Raji (cell line): ENCODE data around the gene MAMLD1.

Experiments
- POLR2A ChIP-seq: IDR thresholded peaks from 2 replicates; pipeline ENCODE4 v1.6.1; 2011; ENCODE audit warnings: low read depth, low read length, control low read depth; ENCODE audit not compliant: insufficient read depth

The MAMLD1 gene

DNA sequence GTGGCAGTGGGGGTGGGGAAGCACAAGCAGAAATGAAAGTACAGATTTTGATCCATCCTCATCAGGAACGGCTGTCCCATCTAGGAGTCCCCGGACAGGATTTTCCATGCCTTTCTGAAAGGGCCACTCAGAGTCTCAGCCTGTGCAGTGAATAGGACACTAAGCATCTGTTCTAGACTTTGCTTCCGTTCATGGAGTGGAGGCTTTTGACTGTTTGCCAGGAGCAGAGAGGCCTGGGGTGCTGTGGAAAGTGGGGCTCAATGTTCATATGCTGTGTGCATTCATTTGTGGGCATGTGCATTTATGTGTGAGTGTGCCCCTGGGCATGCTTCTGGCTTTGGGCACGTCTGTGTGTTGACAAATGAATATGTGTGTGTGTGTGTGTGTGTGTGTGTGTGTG lies 25.6 kb upstream of the MAMLD1 start:
- TF ChIP-seq POLR2A: no peak

DNA sequence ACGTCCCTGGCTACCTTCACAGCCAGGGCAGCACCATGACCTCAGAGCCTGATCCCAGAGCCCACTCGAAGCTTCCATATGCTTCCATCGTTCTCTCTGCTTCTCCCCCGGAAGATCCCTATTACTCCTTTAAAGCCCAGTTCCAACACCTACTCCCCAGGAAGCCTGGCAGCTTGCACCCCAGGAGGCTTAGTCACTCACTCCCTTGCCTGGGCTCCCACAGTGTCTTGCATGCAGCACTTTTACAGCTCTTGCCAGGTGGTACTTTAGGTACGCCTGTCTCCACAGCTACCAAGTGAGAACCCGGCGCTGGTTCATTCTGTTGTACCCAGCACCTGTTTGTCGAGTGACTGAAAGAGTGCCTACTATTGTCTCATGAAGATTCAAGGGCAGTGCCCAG lies 24.5 kb upstream of the MAMLD1 start:
- TF ChIP-seq POLR2A: no peak

DNA sequence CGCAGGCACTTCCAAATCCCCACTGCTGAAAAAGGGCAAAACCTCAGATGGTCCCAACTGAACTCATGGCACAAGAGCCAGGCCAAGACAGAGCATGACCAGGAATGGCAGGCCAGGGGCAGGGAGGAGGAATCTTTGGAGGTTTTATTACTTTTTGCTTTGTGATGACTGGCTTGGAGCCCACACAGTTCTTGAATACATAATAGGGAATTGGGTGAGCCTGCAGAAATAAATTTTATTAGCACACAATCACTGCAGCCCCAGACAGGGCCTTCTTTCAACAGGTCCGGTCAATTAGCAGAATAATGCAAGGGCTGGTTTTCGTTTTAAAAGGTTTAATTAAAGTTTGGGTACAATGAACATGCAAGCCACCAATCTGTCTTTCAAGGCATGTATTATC lies 23.4 kb upstream of the MAMLD1 start:
- TF ChIP-seq POLR2A: no peak

DNA sequence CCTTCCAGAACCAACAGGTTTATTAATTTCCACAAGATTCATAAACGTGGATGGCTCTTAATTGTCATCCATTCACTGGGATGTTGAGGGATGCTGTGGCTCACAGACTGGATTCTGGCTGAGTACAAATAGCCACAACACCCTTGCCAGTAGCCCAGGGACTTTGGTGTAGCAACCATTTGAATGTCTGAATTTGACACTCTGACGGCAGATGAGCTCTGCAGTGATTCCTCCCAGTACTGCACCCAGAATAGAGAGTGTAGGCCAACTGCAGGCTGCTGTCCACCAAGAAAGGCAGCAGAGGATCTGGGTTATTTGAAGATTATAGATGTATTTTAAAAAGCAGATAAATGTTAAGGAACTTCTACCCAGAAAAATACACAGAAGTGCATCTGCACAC lies 15.6 kb upstream of the MAMLD1 start:
- no peak for TF ChIP-seq POLR2A

DNA sequence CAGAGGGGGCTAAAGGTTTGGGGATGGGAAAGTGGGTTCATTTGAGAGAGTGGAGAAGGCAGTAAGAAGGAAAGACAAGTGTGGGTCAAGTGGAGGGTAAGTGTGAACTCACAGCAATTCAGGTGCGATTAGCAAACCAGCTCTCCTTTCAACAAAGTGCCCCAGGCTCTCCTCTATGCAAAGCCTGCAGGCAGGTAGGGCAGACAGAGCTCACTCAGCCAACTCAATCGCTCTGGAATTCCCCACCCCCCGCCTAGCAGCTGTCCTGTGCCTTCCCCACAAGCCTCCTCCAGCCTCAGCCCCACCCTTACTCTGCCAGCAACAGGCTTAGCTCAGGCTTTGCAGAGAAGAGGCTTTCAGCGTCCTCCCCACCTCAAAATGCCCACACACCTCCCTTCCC lies 14.8 kb upstream of the MAMLD1 start:
- no peak for TF ChIP-seq POLR2A

DNA sequence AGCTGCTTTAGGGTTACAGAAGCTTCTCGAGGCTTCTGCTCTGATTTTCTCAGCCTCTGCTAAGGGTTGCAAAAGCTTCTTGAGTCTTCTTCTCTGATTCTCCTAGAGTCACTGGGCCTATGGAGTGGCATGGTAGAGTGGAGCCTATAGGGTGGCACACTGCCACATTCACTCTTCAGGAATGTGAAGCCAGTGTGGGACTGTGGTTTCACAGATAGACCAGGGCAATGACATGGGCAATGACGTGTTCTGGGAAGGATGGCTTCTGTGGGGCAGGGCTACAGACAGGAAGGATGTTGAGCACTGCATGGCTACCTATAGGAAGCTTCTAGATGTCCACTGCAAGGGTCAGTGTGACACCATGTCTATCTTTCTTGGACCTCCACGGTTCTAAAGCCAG lies 11.0 kb upstream of the MAMLD1 start:
- no peak for TF ChIP-seq POLR2A

DNA sequence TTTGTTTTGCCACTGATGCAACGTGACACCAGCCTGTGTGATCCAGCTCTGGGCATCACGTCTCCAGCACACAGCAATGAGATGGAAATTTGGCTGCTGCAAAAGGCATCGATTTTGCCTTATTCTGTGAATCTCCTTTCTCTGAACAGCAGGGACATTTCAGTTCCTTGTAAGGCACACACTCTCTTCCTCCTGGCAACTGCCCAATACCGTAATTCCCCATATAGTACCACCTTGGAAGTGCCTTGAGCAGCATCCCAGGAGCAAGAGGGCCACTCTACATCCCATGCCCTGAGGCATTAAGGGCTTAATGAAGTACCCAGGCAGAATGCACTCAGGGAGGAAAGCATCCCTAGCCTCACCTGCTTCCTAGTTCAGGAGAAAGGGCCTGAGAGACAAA lies 10.5 kb upstream of the MAMLD1 start:
- no peak for TF ChIP-seq POLR2A

DNA sequence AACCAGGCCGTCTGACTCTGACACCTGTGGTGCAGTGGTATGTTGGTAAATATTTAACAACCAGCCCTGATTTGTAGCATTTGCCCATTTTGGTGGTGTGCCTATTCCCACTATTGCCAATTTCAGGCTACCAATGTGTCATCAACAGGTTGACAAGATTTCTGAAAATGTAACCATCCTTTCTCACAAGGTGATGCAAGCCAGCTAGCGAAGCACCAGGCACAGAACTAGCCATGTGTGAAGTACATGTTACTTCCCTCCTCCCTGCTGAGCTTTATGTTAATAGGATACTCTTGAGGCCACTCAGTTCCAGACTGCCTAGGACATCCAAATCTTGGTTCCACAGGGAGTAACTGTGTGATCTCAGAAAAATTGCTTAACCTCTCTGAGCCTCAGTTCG lies 7.2 kb upstream of the MAMLD1 start:
- TF ChIP-seq POLR2A: no peak

DNA sequence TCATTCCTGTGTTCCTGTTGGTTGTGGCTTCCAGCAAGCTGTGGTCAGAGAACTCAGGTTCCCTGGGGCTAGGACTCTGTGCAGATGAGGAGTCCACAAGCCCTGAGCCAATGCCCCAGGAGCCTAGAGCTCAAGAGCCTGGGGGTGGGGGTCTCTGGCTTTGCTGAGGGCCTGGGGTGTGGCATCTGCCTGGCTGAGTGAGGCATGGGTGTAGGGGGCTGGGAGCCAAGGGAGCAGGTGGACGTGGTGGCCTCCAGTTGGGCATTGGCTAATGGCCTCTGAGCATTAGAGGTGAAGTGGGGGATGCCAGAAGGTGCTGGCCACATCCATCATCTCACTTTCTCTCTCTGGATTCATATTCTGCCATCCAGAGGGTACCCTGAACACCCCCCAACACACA lies 5.3 kb upstream of the MAMLD1 start:
- no peak for TF ChIP-seq POLR2A

DNA sequence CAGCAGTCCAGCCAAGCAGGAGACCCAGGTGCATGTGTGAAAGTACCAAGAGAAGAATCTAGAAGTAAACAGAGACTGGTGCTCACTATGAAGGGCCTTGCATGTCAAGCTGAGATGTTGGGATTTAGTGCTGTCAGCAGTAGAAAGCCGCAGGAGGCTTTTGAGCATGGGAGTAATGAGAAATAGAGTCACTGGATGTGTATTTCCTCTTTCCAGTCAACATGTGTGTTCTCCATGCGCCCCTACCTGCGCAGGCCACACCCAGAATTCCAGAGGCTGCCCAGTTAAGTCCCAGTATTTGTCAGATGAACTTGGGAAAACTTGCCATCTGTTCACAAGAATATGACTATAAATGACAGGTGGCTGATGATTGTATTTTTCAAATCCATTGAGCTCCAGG lies 4.5 kb upstream of the MAMLD1 start:
- no peak for TF ChIP-seq POLR2A

DNA sequence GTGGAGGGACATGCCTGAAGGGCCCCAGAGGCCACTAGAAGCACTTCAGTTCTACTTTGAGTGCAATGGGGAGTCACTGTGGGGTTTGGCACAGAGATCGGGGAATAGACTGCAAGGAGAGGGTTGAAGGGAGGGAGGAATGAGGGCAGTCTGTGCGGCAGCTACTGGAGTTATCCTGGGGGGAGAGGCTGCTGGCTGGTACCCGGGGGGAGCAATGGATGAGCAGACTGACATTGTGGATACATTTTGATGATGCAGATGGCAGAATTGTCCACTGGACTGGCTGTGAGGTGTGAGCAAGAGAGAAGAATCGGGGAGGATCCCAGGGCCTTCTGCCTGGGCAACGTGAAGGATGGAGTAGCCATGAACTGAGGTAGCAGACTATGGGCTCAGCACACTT lies 2.8 kb upstream of the MAMLD1 start:
- TF ChIP-seq POLR2A: no peak

DNA sequence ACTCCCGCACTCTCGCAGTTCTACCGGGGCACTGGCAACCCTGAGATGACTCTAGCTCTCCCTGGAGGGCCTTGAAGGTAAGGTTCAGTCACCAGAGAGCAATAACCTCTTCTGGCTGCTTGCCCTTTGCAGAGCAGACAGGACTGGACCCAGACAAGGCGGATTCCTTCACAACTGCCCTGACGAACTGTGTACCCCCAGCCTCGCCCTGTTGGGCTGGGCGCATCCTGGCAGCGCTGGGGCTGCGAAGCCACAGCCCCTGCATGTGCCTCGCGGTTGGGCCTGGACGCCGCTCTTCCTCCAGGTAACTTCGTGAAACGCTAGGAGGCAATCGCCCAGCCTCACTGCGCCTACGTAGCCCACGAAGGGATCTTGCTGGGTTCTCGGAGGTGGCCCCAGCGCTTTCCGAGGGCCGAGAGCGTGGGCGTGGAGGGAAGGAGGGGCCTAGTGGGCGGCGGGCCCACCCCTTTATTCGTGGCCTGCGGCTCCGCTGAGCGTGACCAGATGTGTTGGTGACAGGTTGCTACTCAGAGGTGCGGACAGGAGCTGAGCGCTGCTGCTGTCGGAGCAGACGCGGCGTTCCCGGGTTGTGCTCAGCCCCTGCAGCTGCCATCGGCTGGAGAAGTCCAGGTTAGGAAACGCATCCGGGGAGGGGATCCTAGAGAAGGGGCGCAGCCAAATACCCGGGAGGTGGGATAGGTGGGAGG lies 1.9 kb upstream of the MAMLD1 start:
- TF ChIP-seq POLR2A: no peak

DNA sequence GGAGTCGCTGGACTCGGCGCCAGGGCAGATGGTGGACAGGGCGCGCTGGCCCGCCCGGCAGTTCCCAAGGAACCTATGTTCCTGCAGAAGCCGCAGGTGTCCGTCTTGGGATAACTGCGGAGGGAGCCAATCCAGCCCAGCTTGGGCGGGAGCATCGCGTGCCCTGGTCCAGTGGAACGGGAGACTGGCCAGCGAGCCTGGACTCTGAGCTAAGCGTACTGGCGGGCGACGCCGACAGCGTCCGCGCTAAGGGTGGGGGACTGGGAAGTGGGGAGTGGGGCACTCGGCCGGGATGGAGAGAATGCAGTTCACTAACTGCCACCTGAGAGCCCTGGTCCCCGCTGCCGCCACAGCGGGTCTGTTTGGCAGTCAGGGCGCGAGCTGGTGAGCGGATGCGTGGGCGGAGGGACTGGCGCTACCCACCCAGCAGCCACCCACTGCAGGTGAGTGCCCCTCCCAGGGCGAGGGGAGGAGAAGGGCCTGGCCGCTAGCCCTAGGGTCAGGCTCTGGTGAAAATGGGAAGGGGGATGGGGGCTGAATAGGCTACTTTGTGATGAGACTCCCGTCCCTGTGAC lies 1.3 kb upstream of the MAMLD1 start:
- TF ChIP-seq POLR2A: no peak

DNA sequence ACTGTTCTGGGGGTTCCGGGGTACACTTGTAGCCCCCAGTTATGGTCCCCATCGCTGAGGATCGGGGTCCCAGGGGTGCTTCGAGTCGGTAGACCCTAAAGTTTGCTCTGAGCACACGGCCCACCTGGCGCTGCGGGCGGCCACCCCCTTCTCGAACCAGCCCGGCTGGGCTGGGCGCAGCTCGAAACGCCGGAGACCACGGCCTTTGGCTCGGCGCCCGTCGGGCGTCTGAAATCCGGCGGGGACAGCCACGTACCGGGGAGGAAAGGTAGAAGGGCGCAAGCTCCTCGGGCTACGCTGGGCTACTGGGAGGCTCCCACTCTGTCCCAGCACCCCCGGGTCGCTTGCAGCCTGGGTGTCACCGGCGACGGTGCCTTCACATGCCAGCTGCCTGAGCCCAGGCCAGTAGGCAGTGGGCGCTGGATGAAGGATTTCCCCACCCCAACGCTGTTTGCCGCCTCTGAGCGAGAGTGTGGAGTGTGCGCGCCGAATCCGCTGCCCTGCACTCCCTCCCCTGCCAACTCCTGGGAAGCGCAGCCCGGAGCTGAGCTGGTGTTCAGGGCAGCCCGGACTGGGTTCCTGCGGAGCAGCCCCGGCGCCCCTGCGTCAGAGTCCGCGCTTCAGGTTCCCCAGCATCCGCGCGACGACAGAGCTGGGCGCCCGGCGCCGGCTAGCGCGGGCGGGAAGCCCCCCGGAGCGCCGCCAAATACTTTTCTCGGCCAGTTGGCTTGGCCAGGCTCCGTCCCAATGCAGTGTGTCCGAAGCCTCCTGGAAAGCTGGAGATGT lies 637 bp downstream of the MAMLD1 start:
- TF ChIP-seq POLR2A: no peak

DNA sequence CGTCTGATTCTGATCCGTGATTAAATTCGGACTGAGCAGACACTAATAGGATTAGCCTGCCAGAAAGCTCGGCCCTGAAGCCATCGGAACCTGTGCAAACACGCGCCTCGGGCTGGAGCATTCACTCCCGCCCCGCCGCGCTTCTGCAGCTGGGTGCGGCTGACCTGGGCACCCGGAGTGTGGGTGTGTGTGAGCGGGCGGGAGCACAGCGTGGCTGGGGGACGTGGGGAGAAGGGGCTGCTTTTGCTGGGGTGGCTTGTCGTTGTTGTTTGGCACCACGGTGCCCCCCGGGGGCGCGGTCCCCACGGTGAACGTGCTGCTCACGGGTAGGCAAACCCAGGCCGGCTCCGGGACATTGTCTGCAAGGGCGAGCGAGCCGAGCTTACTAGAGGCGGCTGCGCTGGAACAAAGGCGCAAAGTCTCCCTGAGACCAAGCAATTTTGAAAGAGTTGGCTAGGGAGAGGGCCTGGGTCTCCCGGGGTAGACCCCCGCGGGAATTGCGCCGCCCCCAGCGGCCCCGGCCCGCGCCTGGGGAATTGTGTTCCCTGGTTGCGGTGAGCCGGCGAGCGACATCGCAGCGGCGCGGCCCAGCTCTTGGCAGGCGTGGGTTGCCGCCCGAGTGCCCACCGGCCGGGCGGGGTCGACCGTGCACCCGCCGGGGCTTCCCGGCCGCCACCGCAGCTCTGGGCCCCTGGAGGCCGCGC lies 1.4 kb downstream of the MAMLD1 start:
- no peak for TF ChIP-seq POLR2A
